ENCODE results near the gene PTPN4.
A peak's percentile ranks its signal among the peaks of the same experiment; 100 is the strongest.

The PTPN4 gene

DNA sequence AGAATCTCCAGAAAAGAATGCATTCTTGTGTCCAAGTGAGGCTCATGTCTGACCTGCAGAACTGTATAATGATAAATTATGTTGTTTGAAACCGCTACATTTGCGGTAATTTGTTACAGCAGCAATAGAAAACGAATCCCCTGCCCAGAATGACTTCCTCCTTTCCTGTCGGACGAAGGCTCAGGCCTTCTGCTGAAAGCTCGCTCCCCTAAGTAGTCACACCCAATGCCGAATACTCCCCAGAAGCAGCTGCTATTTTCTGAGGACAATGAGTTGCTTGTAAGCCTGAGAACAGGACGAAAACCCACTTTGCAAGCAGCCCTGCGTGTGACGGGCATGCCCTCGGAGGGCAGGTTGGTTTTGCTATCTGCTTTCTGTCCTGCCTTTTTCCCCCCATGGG lies 27.7 kb upstream of the PTPN4 start:
- DNase-seq (ENCODE audit: low spot score): no peak

DNA sequence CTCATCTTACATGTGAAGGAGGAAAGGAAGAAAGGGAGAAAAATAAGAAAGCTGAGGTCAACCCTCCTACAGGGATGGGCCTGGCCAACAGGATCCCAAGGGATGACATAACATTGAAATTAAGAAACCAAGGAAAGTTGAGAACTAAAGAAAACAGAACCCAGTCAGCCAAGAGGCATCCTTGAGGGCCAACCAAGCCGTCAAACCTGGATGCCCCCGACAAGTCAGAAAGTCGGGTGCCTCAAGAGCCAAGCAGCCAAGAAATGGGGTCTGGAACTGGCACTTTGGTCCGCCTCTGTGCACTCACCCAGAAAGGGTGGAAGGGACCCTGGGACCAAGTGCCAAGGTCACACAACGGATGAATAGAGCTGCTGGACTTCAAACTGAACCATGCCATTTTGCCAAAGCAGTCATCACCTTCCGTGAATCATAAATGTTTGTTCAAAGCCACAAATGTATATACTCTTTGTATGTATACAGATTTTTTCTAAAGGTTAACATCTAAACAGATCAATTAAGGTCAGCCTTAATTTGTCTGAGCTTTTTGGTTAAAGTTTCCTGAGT lies 27.0 kb upstream of the PTPN4 start:
- DNase-seq (ENCODE audit: low spot score): no peak

DNA sequence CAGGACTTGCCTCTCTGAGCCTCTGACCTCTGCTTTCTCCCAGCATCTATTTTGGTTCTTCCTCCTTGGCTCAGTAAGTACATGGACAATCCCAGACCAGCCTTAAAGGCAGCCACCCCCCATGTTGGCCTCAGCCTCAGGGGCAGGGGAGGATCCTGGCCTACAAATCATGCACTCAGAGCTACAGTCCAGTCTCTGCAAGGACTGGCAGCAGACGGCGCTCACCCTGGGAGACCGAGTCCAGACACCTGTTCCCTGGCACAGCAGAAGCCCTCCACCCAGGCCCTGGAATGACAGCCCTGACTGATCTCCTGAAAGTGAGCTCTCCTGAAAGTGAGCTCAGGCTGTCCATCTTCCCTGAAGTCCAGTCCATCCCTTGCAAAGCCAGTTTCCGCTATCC lies 25.7 kb upstream of the PTPN4 start:
- DNase-seq (ENCODE audit: low spot score): no peak

- no peak for DNase-seq (ENCODE audit: low spot score)
Observed at GRCh38 chr2:119735565-119735964, 24.2 kb upstream of the PTPN4 start.

- no peak for DNase-seq (ENCODE audit: low spot score)
Observed at GRCh38 chr2:119736021-119736420, 23.7 kb upstream of the PTPN4 start.

- DNase-seq (ENCODE audit: low spot score): no peak
Observed at GRCh38 chr2:119739580-119740255, 20.0 kb upstream of the PTPN4 start.

GRCh38 chr2:119741001-119741400 lies 18.7 kb upstream of the PTPN4 start:
- no peak for DNase-seq (ENCODE audit: low spot score)

- no peak for DNase-seq (ENCODE audit: low spot score)
Observed at GRCh38 chr2:119741868-119742267, 17.9 kb upstream of the PTPN4 start.

GRCh38 chr2:119744335-119744939 lies 15.3 kb upstream of the PTPN4 start:
- DNase-seq (ENCODE audit: low spot score): no peak

GRCh38 chr2:119745566-119745965 lies 14.2 kb upstream of the PTPN4 start:
- no peak for DNase-seq (ENCODE audit: low spot score)

DNA sequence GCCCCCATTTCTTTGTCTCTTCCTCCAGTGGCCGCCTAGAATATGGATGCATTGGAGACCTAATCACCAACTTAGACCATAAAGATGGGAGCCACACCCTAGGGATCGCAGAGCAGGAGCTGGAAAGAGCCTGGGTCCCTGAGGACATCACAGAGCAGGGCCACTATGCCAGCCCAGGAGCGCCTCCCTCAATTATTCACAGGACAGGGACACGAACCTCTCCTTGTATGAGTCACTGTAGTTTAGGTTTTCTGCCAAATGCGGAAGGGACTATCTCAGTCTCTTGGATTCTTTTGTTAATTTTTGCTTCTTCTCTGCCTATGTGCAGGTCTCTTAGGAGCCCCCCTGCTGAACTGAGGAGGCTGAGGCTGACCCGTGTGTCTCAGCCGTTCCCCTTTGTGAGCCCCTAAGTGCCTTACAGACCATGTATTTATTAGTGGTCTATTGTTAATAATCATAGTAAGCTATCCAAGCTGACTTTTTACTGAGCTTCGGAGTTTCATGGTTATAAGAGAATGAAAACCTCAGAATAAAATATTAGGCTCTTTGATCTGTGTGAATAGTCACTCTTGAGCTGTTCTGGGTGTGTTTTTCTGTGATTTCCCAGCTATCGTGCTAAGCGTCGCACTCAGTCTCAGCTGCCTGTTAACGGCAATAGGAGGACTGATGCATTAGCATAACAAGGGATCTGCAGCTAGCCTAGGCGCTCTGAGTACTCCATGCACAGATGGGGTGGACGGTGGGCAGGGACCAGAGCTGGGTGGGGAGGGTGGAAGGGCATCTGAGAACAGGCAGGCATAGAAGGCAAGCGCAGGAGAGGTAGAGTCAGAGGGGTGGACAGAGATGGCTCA lies 12.7 kb upstream of the PTPN4 start:
- DNase-seq (ENCODE audit: low spot score): no peak

DNA sequence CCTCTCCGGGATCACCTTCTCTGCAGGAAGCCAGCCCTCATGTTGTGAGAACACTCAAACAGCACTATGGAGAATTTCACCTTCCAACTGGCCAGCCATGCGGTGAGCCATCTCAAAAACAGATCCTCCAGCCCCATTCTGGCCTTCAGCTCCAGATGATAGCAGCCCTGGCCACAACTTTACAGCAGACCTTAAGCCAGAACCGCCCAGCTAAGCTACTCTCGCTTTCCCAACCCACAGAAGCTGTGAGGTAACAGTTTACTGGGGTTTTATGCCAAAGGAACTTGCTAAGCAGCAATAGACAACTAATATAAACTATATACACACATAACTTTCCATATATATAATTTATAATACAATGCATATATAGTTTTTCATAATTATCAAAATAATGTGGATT lies 11.6 kb upstream of the PTPN4 start:
- no peak for DNase-seq (ENCODE audit: low spot score)

DNA sequence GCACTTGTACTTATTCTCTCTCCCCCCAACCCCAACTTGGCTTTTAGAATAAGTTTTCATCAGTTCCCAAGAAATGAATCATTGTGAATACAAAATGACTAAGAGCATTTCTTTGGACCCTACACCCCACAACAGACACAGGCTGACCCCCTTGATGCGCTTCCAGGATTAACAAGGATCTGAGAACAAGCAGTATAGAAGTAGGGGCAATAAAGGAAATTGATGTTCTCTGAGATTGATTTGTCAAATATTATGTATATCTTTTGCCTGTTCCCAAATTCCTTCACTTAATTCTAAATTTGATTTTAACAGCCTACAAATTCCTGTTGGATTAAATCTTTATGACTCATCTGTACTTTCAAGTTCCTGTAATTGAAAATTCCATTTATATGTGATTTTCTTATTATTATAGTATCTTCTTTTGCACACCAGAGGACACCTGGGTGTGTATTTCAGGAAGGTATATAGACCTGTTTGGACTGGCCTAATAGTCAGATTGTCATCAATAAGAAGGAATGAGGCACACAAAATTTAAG lies 10.2 kb upstream of the PTPN4 start:
- no peak for DNase-seq (ENCODE audit: low spot score)

DNA sequence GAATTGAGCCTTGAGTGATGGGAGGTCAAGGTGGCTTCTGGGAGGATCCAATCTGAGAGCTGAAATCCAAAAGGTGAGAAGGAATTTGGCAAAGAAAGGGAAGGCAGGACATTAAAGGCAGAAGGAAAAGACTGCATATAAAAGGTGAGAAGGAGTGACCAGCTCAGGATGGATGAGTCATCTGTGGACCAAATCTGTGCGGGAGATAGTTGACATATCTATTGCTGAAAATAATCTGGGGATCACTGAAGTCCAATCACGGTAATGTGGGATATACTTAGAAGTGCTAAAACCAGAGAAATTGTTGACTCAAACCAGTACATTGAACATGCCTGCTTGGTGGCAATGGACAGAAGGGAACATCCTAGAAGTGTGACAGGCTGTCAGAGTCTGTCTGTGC lies 8.0 kb upstream of the PTPN4 start:
- DNase-seq (ENCODE audit: low spot score): no peak

- DNase-seq (ENCODE audit: low spot score): peak; percentile 50
Observed at GRCh38 chr2:119753041-119753929, 6.4 kb upstream of the PTPN4 start.

GRCh38 chr2:119753930-119754321 lies 5.8 kb upstream of the PTPN4 start:
- no peak for DNase-seq (ENCODE audit: low spot score)

DNA sequence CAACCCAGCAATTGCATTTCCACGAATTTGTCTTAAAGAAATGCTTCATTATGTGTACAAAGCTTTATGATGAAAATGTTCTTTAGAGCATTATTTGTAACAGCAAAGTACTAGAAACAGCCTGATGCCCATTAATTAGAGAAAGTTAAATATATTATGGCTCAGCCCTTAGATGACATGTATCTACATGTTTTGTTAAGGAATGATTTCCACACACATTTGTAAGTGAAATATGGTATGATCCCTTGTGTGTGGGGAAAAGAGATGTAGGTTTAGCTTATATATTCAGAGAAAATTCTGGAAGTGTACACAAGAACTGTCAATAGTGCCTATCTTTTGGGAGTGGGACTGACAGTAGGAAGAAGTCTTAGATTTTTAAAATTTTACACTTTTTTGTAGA lies 3.8 kb upstream of the PTPN4 start:
- DNase-seq (ENCODE audit: low spot score): no peak

GRCh38 chr2:119756837-119757236 lies 2.9 kb upstream of the PTPN4 start:
- peak; percentile 11 for DNase-seq (ENCODE audit: low spot score)

DNA sequence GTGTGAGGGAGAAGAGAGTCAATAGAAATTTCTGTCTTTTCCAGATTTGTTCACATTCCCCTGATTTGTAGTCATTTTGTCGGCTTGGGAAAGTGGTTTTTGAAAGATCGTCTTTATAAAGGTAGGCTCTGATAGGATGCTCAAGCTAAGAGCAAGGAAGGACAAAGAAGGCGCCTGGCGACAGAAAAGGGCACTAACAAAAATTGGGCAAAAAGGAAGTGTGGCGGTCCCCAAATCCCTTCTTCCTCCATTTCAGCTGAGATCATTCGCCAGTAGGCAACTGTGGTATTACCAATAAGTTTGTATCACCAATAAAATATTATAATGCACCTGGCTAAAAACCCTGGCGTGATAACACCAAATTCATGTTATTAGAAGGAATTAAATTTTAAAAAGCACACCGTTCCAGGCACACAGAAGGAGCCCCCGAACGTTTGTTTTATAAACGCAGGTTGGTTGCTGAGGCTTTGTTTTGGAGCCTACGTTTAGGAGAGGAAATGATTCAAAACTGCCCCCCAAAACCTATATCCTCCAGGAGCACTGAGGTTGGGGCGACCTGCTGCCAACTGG lies 756 bp upstream of the PTPN4 start:
- DNase-seq (ENCODE audit: low spot score): no peak

DNA sequence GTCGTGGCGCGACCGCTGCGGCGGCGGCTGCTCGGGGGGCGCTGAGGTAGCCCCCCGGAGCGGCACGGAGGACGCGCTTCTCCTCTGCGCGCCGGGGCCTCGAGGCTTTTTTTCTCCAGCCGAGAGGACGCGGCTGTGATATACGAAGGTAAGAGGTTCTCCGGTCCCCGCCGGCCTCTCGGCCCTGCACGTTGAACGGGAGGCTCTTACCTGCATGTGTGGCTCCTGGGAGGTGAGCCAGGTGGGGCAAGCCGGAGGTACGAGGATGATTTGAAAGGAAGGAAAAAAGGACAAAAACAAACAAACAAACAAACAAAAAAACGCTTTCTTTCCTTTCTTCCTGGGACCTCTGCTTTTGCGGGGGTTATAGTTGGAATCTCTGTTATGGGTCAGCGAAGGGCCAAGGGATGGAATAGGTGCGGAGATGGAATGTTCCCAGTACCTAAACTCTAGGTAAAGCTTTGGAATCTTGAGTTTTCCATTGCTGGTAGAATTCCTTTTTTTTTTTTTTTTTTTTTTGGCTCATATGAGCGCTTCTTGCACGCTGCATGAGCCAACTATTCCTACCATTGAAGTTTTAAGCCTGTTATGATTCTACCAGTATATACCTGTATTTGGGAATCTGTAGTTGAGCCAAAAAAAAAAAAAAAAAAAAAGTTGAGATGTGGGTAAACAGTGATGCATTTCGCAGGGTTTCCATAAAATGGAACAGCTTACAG lies 674 bp downstream of the PTPN4 start:
- DNase-seq (ENCODE audit: low spot score): no peak

DNA sequence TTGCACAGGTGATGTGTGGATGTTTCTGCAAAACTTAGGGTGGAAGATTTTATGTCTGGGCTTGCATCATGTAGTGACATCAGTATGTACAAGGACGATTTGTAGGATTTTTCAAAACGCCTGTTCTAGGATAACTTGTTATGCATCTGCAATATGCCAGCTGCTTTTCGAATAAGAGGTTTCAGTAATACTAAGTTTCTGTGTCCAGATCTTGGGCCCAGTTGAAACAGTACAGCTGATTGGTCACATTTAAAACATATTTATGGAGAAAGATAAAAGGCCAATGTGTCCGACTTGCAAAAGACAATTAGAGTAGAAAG lies 1.2 kb downstream of the PTPN4 start:
- DNase-seq (ENCODE audit: low spot score): no peak
